Activated T-cell treated with anti-CD3 and anti-CD28 coated beads, Interleukin-2, amount 50 U/mL, for 4 hours (primary cell): Measurements from ENCODE around the gene KLHL40. TPM values are rescaled to one million over a fixed set of nuclear protein-coding genes. Genes with fewer than 3 reads are reported as not detected.
A peak's percentile ranks its signal among the peaks of the same experiment; 100 is the strongest.

Experiments
- ATAC-seq, 2 donors: fragments of 200-7000 bp; cut with Tn5 transposase; one replicate each; pipeline ENCODE4 v1.10.0; 2021
- DNase-seq: peaks from one replicate; pipeline ENCODE4 v3.0.0-alpha.2; 2020
- H3K27me3 Mint-ChIP-seq: one replicate; pipeline ENCODE4 v1.8.0; 2021; ENCODE audit warnings: low read depth, mixed read lengths
- H3K36me3 Mint-ChIP-seq: one replicate; pipeline ENCODE4 v1.8.0; 2022; ENCODE audit warnings: mixed read lengths; ENCODE audit not compliant: insufficient read depth
- H3K4me1 Mint-ChIP-seq: one replicate; pipeline ENCODE4 v1.8.0; 2021; ENCODE audit warnings: low read depth, mixed read lengths
- H3K4me3 Mint-ChIP-seq: one replicate; pipeline ENCODE4 v1.8.0; 2021; ENCODE audit warnings: mild to moderate bottlenecking, moderate library complexity, mixed read lengths
- H3K9me3 Mint-ChIP-seq: one replicate; pipeline ENCODE4 v1.8.0; 2021; ENCODE audit warnings: mixed read lengths
- total RNA-seq, 3 donors: library from RNA; stranded (reverse); gene quantifications; one replicate each; pipeline ENCODE4 v1.2.1, GENCODE V29; 2021

The KLHL40 gene
- total RNA-seq, 3 donors from 2014 or later: not detected

DNA sequence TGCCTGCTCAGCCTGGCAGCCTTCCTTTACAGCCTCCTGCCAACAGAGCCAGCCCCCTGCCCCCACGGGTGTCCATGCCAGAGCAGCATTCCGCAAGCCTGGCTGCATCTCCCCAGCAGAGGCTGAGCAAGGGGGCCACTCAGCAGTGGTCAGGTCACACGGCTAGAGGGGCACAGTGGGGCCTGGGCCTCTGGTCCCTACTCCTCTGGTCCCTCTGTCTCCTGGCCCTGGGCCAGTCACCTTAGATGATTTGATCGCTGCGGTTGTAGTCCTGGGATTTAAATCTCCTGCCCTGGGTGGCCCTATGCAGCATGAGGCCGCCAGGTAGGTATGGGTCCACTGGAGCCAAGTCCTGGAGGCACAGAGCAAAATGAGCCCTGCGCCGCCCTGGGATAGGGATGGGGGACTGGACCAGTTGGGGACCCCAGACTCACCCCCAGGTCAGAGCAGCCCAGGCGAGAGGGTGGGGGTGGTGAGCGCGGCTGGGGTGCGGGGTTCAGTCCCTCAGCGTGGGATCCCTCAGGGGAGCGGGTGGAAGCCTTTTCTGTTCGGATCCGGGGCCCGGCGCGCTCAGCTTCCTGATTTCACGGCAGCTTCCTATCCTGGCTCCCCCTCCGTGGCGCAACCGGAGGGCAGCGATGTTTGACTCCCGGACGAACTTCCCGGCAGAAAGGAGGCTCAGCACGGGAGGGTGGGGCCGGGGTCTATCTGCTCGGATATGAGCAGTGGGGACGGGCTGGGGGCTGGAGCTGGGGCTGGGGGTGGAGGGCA, 31.6 kb upstream of the KLHL40 start, which contains the start of gene ZBTB47:
TSS of gene ZBTB47 (plus strand) at position 138 of the 771 bp plus-strand sequence. CDS start 4,659 bp downstream, outside the sequence.
- Mint-ChIP-seq H3K27me3 (no peaks in the 10 kb centered on the region), H3K36me3 (no peaks in the 10 kb centered on the region), H3K4me3 (peak within 1 kb of the TSS; percentile 84), H3K4me1 (peaks cover 12% of the 10 kb centered on the region), H3K9me3 (no peaks in the 10 kb centered on the region)
- ATAC-seq (peak; percentile 3 to 20), DNase-seq (no peak)

DNA sequence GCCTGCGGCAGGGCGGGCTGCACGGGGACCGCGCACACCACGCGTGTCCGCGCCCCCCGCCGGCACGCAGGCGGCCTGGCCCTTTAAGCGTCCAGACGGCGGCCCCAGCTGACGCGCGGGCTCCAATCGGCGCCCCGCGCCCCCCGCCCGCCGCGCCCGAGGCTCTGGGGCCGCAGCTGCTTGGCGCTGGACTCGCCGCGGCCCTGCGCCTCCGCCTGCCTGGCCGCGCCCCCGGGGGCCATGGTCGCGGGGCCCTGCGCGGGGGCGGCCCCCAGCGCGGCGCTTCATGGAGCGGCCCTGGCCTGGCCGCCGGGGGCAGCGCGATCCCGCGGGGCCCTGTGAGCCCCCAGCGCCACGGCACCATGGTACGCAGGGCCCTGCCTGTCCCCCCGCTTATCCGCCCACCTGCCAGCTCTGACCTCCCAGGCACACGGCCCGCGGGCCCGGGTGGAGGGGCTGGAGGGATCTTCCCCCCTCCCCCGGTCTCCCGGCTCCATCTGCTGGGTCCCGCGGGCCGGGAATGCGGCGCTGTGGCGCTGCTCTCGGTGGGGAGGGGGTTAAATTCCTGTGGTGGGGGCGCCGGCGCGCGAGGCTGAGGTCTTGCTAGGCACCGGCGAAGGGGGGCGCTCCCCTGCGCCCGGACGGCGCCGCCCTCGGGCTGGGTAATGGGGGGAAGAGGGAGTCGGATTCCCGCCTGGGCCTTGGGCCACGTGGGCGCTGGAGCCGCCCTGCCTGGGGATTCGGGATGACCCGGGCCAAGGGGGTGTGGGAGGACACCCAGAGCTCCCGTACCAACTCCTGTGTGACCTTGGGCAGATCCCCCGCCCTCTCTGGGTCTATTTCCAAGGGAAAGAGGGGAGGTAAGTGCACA, 30.8 kb upstream of the KLHL40 start:
- peak; percentile 64 to 72 for ATAC-seq
- Mint-ChIP-seq H3K4me1 (peaks cover 12% of the 10 kb centered on the region), H3K36me3 (no peaks in the 10 kb centered on the region), H3K9me3 (no peaks in the 10 kb centered on the region), H3K27me3 (no peaks in the 10 kb centered on the region), H3K4me3 (peak overlapping the region; percentile 59)
- DNase-seq: no peak

DNA sequence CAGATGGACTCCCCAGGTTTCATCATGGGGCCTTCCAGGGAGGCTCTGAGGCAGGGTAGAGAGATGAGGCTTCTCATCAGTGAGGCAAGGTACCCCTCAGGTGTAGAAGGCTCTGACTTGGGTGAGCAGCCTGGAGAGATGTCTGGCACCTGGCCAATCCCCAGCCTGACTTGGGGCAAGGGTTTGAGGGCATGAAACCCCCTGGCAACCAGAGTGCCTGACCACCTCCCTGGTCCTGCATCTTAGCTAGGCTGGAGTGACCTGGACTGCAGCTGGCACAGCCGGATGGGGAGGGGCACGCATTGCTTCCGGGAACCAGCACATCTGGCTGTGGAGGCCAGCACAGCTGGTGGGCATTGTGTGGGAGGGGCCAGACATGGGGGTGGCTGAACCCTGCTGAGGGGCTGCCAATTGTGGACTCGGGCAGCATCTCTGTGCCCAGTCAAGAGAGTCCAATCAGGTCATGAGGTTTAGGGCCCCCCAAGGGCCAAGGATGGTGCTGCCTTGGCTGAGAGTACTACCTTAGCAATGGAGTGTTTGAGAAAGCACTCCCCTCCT, 29.9 kb upstream of the KLHL40 start:
- ATAC-seq: no peak
- no peaks in the 10 kb centered on the region for H3K9me3 Mint-ChIP-seq
- peak; percentile 5 for DNase-seq
- H3K36me3 Mint-ChIP-seq: no peaks in the 10 kb centered on the region
- H3K4me1 Mint-ChIP-seq: peaks cover 12% of the 10 kb centered on the region
- no peaks in the 10 kb centered on the region for H3K27me3 Mint-ChIP-seq
- peak overlapping the region; percentile 59 for H3K4me3 Mint-ChIP-seq

DNA sequence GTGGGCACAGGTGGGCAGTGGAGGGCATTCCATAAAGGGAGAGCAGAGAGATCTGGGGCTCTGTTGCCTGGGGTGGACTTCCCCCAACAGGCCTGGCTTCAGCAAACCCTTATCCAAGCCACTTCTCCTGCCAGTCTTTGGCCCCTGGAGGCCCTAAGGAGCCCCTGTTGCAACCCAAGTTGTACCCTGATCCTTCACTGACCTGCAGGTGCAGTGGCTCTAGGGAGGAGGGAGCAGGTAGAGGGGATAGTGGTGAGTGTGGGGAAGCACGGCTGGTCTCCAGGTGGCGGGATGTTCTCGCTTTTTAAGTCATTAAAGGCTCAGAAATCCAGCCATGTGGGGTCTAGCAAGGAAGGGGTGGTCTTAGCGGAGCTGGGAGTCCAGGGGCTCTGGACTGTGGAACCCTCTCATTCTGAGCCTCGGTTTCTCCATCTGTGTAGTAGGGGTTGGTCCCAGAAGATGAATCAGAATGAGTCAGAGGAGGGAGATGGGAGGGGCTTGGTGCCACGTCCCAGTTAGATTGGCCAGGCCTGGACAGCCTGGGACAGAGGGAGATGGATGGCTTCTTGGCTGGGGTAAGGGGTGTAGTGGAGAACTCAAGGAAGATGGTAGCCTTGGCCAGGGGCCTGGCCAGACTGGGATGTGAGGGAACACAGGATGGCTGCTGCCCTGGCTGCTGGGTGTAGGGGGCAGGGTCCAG, 29.2 kb upstream of the KLHL40 start:
- DNase-seq (no peak), ATAC-seq (no peak)
- Mint-ChIP-seq H3K36me3 (no peaks in the 10 kb centered on the region), H3K9me3 (no peaks in the 10 kb centered on the region), H3K4me3 (no peak overlapping the region), H3K4me1 (peaks cover 12% of the 10 kb centered on the region), H3K27me3 (no peaks in the 10 kb centered on the region)

DNA sequence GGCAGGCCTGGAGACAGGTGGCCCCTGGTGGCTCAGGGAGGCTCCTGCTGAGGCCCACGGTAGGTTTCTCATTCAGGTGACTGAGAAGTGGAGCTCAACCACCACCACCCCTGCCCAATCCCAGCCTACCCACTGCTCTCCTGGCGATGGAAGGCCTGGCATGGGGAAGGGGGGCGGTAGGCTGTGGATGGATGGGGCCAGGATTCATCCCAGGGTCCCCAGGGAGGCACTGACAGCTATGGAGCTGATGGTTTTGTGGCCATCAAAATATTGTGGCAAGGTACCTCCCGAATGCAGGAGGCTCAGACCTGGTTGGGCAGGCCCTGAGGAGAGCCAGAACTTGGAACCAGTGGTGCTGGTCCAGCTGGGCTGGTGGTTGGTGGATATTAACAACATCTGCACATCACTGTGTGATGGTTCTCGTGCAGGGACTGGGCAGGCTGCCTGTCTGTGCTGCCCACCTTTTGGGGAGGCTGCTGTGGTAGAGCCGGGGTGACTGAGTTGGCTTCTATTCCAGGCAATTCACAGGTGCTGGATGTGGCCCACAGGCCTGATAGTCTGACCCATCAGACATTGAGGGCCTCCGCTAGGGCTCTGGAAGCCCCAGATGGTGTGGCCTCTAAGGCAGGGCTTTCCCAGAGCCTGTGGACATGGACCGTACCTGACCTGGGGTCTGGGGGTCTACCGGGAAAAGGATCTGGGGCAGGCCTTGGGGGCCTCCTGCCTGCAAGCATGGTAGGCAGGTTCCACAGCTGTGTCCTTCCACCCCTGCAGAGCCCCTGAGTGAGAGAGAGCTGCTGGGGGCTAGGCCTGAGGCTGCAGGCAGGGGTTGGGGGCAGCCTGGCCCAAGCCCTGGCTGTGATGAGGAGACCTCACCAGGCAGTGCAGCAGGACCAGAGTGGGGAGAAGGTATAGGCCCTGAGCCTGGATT, 28.4 kb upstream of the KLHL40 start:
- peaks cover 12% of the 10 kb centered on the region for H3K4me1 Mint-ChIP-seq
- no peaks in the 10 kb centered on the region for H3K36me3 Mint-ChIP-seq
- no peaks in the 10 kb centered on the region for H3K27me3 Mint-ChIP-seq
- ATAC-seq (no peak), DNase-seq (no peak)
- no peaks in the 10 kb centered on the region for H3K9me3 Mint-ChIP-seq
- H3K4me3 Mint-ChIP-seq: no peak overlapping the region

DNA sequence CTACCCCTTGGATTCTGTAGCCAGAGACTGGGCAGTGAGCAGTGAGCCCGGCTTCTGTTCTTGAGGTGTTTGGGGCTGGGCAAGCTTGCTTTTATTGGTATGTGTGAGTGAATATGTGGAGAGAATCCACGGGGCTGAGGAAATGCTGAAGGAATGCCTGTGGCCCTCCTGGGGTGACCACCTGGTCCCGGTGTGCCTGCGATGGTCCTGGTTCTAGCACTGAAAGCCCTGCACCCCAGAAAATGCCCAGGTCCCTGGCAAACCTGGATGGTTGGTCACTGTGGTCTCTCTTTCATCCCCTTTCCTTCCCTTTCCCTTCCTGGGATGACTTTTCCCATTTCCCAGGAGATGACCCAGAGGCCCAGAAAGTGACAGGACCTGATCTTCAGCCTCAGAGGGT, 27.7 kb upstream of the KLHL40 start:
- ATAC-seq: no peak
- Mint-ChIP-seq H3K4me3 (no peak overlapping the region), H3K9me3 (no peaks in the 10 kb centered on the region), H3K4me1 (peaks cover 10% of the 10 kb centered on the region), H3K27me3 (no peaks in the 10 kb centered on the region), H3K36me3 (no peaks in the 10 kb centered on the region)
- no peak for DNase-seq

DNA sequence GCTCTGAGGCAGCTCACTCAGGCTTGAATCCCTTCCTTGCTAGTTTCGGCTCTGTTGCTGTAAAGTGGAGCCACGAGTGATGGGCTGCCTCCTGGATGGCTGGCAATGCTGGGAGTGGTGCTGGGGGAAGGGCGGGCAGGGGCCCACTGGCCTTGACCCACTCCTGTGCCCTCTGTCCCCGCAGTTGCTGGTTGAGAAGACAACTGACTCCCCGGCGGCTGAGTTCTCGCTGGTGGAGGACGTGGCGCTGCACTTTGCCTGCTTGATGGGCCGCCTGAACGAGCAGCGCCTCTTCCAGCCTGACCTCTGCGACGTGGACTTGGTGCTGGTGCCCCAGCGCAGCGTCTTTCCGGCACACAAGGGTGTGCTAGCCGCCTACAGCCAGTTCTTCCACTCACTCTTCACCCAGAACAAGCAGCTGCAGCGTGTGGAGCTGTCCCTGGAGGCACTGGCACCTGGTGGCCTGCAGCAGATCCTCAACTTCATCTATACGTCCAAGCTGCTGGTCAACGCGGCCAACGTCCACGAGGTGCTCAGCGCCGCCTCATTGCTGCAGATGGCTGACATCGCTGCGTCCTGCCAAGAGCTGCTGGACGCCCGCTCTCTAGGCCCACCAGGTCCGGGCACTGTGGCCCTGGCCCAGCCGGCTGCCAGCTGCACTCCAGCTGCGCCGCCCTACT, 27.1 kb upstream of the KLHL40 start:
- DNase-seq (no peak), ATAC-seq (no peak)
- Mint-ChIP-seq H3K9me3 (no peaks in the 10 kb centered on the region), H3K36me3 (no peaks in the 10 kb centered on the region), H3K27me3 (no peaks in the 10 kb centered on the region), H3K4me1 (peaks cover 6% of the 10 kb centered on the region), H3K4me3 (no peak overlapping the region)

DNA sequence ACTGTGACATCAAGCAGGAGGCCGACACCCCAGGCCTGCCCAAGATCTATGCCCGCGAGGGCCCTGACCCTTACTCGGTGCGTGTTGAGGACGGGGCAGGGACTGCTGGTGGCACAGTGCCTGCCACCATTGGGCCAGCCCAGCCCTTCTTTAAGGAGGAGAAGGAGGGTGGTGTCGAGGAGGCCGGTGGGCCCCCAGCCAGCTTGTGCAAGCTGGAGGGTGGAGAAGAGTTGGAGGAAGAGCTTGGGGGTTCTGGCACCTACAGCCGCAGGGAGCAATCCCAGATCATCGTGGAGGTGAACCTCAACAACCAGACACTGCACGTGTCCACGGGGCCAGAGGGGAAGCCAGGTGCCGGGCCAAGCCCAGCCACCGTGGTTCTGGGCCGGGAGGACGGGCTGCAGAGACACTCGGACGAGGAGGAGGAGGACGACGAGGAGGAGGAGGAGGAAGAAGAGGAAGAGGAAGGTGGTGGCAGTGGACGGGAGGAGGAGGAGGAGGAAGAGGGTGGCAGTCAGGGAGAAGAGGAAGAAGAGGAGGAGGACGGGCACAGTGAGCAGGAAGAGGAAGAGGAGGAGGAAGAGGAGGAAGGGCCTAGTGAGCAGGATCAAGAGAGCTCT, 26.5 kb upstream of the KLHL40 start:
- no peaks in the 10 kb centered on the region for H3K36me3 Mint-ChIP-seq
- no peak overlapping the region for H3K4me3 Mint-ChIP-seq
- peaks cover 1% of the 10 kb centered on the region for H3K4me1 Mint-ChIP-seq
- ATAC-seq (no peak), DNase-seq (no peak)
- H3K27me3 Mint-ChIP-seq: no peaks in the 10 kb centered on the region
- no peaks in the 10 kb centered on the region for H3K9me3 Mint-ChIP-seq

DNA sequence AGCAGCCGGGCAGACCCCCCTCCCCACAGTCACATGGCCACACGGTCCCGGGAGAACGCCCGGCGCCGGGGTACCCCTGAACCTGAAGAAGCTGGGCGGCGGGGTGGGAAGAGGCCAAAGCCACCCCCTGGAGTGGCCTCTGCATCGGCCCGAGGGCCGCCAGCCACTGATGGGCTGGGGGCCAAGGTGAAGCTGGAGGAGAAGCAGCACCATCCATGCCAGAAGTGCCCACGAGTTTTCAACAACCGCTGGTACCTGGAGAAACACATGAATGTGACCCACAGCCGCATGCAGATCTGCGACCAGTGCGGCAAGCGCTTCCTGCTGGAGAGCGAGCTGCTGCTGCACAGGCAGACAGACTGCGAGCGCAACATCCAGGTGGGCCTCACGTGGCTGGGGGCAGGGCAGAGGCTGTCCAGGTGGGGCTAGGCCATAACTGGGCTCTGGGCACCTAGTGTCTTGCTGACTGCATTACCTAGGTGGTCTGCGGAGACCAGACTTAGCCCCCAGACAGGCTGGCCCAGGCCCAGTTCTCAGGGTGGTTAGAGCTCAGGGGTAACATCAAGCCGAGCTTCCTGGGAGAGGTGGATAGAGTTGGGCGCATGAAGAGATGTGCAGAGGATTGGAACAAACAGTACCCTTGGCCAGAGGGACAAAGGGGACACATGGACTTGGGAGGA, 25.7 kb upstream of the KLHL40 start:
- DNase-seq: no peak
- peaks cover 1% of the 10 kb centered on the region for H3K4me1 Mint-ChIP-seq
- H3K9me3 Mint-ChIP-seq: no peaks in the 10 kb centered on the region
- no peak overlapping the region for H3K4me3 Mint-ChIP-seq
- no peak for ATAC-seq
- H3K36me3 Mint-ChIP-seq: no peaks in the 10 kb centered on the region
- H3K27me3 Mint-ChIP-seq: no peaks in the 10 kb centered on the region

DNA sequence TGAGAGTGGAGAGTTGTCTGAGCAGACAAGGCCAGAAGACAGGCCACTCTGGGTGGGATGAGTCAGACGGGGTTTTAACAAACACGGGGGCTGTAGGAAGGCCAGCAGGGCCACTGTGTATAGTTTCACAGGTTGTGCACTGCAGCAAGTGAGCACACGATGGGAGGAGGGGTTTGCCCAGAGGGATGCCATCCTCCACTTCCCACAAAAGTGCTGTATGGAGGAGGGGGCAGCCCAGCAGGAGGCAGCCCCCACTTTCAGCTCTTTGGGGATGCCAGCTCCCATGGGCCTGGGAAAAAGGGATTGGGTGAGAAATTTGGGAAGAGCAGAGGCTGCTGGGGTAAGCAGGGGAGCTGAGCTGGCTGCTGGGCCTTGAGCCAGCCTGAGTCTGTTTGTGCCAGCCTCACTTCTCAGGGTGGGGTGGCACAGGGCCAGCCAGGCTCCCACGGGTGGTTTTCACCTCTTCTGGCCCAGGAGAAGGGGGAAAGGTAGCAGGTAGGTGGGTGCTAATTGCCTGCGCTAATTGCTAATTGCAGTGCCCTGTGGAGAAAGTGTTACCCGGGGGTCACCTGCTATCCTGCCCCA, 25.1 kb upstream of the KLHL40 start:
- Mint-ChIP-seq H3K4me3 (no peak overlapping the region), H3K36me3 (no peaks in the 10 kb centered on the region)

DNA sequence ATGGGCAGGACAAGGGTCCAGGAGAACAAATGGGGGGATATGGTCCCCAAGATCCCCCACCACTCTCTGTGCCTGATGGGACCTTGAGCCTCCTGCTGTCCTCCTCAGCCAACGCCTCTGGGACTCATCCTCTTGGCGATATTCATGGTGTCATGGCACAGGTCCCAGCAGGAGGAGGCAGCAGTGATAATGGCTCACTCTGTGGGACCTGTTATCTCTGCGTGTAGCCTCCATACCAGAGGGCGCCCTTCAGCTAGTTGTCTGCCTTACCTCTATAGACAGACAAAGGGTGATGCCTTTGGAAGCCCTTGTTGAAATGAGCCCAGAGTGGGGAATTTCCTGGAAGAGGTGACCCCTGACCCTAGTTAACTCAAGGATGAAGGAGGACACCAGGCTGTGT, 24.4 kb upstream of the KLHL40 start:
- Mint-ChIP-seq H3K9me3 (no peaks in the 10 kb centered on the region), H3K4me1 (peaks cover 1% of the 10 kb centered on the region), H3K4me3 (no peak overlapping the region), H3K27me3 (no peaks in the 10 kb centered on the region), H3K36me3 (no peaks in the 10 kb centered on the region)
- DNase-seq: no peak
- ATAC-seq: no peak

More for the DNA sequence above, 25.1 kb upstream of the KLHL40 start:
- H3K4me1 Mint-ChIP-seq: peaks cover 1% of the 10 kb centered on the region
- H3K9me3 Mint-ChIP-seq: no peaks in the 10 kb centered on the region
- DNase-seq (no peak), ATAC-seq (no peak)
- H3K27me3 Mint-ChIP-seq: no peaks in the 10 kb centered on the region

DNA sequence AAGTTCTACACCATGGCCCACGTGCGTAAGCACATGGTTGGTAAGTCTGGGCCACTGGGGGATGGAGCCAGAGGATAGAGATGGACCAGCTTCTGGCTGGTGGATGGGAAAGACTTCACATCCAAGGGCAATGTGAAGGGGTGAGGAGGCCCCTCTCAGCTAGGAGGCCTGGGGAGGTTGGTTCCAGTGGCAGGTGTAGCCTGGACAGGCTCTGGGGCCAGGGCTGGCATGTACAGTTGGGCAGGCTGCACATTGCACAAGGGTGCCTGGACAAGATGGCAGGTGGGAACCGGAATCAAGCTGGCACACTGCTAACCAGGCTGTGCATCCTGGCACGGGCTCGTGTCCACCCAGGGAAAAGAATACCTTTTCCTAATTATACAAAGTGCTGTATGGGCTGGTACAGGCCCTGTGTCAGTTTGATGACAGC, 23.7 kb upstream of the KLHL40 start:
- ATAC-seq: no peak
- Mint-ChIP-seq H3K9me3 (no peaks in the 10 kb centered on the region), H3K27me3 (no peaks in the 10 kb centered on the region), H3K36me3 (no peaks in the 10 kb centered on the region), H3K4me1 (no peaks in the 10 kb centered on the region), H3K4me3 (no peak overlapping the region)
- no peak for DNase-seq
